ENCODE measurements around the gene SLC25A48. TPM values are rescaled to one million over a fixed set of nuclear protein-coding genes. Genes with fewer than 3 reads are reported as not detected.
"Not testable (repeated sequence)": the region's sequence is repeated elsewhere in the genome, so short reads cannot be mapped to it uniquely, and the experiment has no call there.

Gene SLC25A48
- total RNA-seq, 1 donor from 2014 or later = 59.3 TPM

DNA sequence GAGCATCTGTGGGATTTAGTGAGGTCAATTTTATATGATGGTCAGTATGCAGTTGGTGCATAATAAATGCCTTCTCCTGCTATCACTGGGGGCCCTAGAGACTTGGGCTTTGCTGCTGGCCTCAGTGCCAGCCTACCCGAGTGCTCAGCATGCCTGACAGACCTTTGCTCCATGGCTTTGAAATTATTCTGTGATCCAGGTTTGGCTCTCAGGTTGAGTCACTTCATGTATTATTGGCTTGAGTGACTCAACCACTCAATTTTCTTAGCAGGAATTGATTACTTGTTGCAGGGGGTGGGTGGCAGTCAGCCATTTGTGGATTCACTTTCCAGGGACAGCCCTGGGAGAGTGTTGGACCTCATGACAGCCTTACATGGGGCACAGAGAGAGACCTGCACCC, 13.5 kb downstream of the SLC25A48 start:
- DNase-seq (ENCODE audit: low spot score) (no peak), ATAC-seq (no peak)
- intact Hi-C loops (cut with DNase I) = no loop called here

DNA sequence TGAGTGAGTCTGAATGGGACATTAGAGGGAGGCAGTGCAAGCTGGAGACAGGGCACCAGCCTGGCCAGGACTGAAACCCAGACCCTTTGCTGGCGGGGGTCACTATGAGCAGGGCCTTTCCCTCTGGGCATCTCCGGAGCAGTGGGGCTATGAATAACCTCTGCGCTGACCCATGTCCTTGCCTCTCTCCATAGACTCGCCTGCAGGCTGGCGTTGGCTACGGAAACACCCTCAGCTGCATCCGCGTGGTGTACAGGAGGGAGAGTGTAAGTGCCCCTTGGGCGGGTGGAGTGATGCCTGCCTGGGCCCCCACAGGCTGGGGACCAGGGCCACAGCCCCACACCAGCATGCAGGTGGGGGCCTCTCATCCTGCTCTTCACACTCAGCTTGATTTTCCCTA, 15.8 kb downstream of the SLC25A48 start:
- no peak for DNase-seq (ENCODE audit: low spot score)
- no peak for ATAC-seq
- intact Hi-C loops (cut with DNase I) = no loop called here

DNA sequence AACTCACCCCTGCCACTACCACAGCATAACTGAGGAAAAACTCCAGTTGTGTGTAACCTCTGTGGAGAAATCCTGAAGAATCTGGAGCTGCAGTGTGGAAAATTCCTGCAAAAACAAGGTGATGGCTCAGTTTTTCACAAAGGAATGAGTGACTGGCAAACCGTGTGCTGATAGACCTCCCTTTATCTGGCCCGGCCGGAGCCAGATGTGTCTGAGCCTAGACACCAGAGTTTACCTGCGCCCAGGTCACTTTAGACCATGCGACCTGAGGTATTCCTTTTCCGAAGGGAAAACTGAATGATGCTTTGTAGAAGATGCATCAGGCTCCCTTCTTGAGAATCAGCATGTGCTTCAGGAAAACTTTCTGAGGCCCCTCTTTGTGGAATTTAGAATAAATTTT, 16.2 kb downstream of the SLC25A48 start:
- ATAC-seq = no peak
- DNase-seq (ENCODE audit: low spot score) = no peak
- intact Hi-C loops (cut with DNase I) = no loop called here

DNA sequence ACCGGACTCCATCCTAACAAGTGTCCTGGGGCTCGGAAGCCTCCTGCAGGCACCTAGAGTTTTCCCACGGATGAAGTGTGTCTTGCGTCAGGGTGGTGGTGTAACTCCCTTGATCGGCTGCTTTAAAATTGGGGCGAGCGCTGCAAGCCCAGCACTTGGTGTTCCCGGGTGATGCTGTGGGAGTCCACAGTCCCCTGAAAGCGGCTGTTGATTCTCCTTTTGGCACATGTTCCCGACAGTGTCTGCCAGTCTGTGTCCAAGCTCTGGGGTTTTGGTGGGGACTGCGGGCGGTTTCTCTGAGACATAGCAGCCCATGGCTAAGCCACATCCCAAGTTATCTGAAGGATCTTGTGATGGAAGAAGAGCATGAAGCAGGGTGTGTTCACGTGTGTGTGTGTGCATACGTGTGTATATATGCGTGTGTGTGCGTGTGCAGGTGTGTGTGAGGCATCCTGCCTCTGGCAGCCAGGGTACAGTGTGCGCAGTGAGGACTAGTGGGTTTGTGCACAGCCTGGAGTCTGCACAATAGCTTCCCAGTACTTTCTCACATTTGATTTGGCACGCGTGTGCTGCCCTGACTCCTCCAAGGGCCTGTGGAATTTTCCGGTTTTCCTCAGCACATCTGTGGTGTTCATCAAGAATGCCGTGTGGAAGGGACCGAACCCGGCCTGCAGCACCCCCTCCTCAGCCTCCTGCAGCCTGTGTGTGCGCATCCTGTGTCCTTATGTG, 16.9 kb downstream of the SLC25A48 start:
- DNase-seq (ENCODE audit: low spot score) (no peak), ATAC-seq (peak; percentile 58)
- intact Hi-C loops (cut with DNase I) = no loop called here

GRCh38 chr5:135851915-135852845, 17.7 kb downstream of the SLC25A48 start:
- DNase-seq (ENCODE audit: low spot score) = no peak
- intact Hi-C loops (cut with DNase I) = no loop called here
- ATAC-seq = peak; percentile 59

- no peak for DNase-seq (ENCODE audit: low spot score)
- intact Hi-C loops (cut with DNase I) = no loop called here
- ATAC-seq = no peak
Observed at GRCh38 chr5:135857630-135858311, 23.3 kb downstream of the SLC25A48 start.

GRCh38 chr5:135859186-135859585, 24.7 kb downstream of the SLC25A48 start:
- intact Hi-C loops (cut with DNase I); ATAC-seq; DNase-seq (ENCODE audit: low spot score): not testable (repeated sequence)

- no peak for ATAC-seq
- intact Hi-C loops (cut with DNase I) = no loop called here
- DNase-seq (ENCODE audit: low spot score) = no peak
Observed at GRCh38 chr5:135859641-135860040, 25.2 kb downstream of the SLC25A48 start.

DNA sequence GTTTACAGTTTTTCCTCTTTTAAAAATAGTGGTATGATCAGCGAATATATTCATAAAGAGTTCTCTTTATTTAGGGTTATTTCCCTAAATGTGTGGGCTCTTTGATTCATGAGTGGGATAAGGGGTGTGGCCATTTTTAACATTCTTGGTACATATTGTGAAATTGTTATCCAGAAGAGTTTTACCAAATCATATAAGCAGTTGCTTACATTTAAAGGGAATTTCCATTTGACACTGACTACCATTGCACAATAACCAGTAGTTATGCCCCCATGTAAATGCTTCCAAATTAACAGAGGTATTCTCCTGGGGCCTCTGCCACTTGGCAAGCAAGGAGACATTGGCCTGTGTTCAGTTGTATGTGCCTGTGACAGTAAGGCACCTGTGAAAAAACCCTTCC, 27.2 kb downstream of the SLC25A48 start:
- ATAC-seq (no peak), DNase-seq (ENCODE audit: low spot score) (no peak)
- intact Hi-C loops (cut with DNase I) = no loop called here

GRCh38 chr5:135862086-135862485, 27.6 kb downstream of the SLC25A48 start:
- ATAC-seq (no peak), DNase-seq (ENCODE audit: low spot score) (no peak)
- intact Hi-C loops (cut with DNase I) = no loop called here

- DNase-seq (ENCODE audit: low spot score) (no peak), ATAC-seq (no peak)
- intact Hi-C loops (cut with DNase I) = no loop called here
Observed at GRCh38 chr5:135862744-135863143, 28.3 kb downstream of the SLC25A48 start.

- no peak for ATAC-seq
Observed at GRCh38 chr5:135864503-135865435, 30.3 kb downstream of the SLC25A48 start.

GRCh38 chr5:135866016-135866415, 31.6 kb downstream of the SLC25A48 start:
- no peak for DNase-seq (ENCODE audit: low spot score)
- peak; percentile 62 for ATAC-seq
- intact Hi-C loops (cut with DNase I) = no loop called here

More at GRCh38 chr5:135864503-135865435, 30.3 kb downstream of the SLC25A48 start:
- intact Hi-C loops (cut with DNase I) = no loop called here
- no peak for DNase-seq (ENCODE audit: low spot score)

- intact Hi-C loops (cut with DNase I) = no loop called here
- no peak for ATAC-seq
- DNase-seq (ENCODE audit: low spot score) = no peak
Observed at GRCh38 chr5:135867599-135867998, 33.1 kb downstream of the SLC25A48 start.

DNA sequence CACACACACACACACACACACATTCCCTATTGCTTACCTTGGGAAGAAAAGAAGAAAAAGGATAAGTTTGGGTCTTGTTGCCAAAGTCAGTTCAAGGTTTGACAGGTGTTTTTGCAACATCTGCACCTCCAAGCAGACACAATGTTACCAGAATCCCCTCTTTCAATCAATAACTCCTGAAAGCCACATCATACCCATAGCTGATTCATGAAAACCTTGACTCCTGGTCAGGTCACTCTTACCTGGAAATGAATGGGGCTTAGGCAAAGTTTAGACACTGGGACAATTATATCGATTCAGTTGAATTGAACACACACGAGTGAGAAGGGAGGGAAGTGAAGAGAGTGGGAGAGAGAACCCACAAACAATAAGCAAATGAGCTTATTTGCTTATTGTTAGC, 34.2 kb downstream of the SLC25A48 start:
- intact Hi-C loops (cut with DNase I) = no loop called here
- ATAC-seq = no peak

DNA sequence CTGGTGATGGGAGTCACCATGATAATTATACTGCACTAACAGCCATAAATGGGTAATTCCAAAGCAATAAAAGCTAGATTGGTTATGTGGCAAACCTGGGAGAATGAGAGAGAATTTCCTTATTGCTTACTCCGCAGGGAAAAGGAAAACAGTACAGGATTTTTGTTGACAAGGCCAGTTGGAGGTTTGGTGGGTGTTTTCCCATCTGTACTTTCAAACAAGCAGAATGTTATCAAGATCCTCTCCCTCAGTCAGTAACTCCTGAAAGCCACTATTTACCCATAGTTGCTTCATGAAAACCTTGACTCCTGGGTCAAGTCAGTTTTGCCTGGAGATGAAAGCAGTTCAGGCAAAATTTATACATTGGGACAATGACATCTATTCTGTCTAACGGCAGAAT, 34.8 kb downstream of the SLC25A48 start:
- intact Hi-C loops (cut with DNase I) = no loop called here
- DNase-seq (ENCODE audit: low spot score) = no peak
- ATAC-seq = no peak

More for the DNA sequence above, 34.2 kb downstream of the SLC25A48 start:
- no peak for DNase-seq (ENCODE audit: low spot score)

GRCh38 chr5:135869935-135870334, 35.5 kb downstream of the SLC25A48 start:
- DNase-seq (ENCODE audit: low spot score) (no peak), ATAC-seq (no peak)
- intact Hi-C loops (cut with DNase I) = no loop called here

DNA sequence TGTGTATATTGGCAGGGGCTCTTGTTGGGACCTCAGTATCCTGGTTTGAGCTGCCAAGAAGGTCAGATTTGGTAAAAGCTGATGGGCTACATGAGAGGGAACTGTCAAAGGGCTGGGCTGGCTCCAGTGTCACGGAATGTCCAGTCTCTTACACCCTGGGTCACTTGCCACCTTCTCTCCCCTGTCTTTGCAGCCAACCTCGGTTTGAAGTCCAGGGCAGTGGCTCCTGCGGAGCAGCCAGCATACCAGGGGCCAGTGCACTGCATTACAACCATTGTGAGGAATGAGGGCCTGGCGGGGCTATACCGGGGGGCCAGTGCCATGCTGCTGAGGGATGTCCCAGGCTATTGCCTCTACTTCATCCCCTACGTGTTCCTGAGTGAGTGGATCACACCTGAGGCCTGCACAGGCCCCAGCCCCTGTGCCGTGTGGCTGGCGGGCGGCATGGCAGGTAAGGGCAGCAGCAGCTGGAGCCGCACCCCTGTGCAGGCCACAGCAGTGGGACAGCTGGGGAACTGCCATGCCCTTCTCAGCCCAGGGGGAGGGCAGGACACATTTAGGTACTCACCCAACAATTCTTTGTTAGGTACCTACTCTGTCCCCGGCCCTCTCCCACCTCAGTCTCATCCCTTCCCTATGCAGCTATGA, 36.9 kb downstream of the SLC25A48 start:
- ATAC-seq (no peak), DNase-seq (ENCODE audit: low spot score) (no peak)
- intact Hi-C loops (cut with DNase I) = no loop called here

Measured in sciatic nerve (tissue), 2 donors.